Muscle layer of duodenum (tissue), 2 donors: ENCODE data around the gene PHACTR1.
A peak's percentile ranks its signal among the peaks of the same experiment; 100 is the strongest.

Experiments
- H3K27ac ChIP-seq: one replicate; pipeline ENCODE4 v1.7.0; 2013; ENCODE audit warnings: mild to moderate bottlenecking, low read length
- H3K27me3 ChIP-seq: one replicate; pipeline ENCODE4 v1.7.0; 2013; ENCODE audit warnings: low read depth, mild to moderate bottlenecking, control low read depth, low read length
- H3K36me3 ChIP-seq, 2 donors: one replicate each; pipeline ENCODE4 v1.7.0; 2013; ENCODE audit warnings: low read length in 2 of 2, control low read depth in 1 of 2, mild to moderate bottlenecking in 1 of 2; ENCODE audit not compliant: insufficient read depth in 2 of 2, control insufficient read depth in 1 of 2
- H3K4me1 ChIP-seq, 2 donors: one replicate each; pipeline ENCODE4 v1.7.0; 2013; ENCODE audit warnings: low read length in 2 of 2, mild to moderate bottlenecking in 2 of 2, control low read depth in 1 of 2, moderate library complexity in 1 of 2; ENCODE audit not compliant: insufficient read depth in 2 of 2, control insufficient read depth in 1 of 2
- H3K4me3 ChIP-seq, 2 donors: one replicate each; pipeline ENCODE4 v1.7.0; 2013; ENCODE audit warnings: low read length in 2 of 2, low read depth in 1 of 2, mild to moderate bottlenecking in 1 of 2
- H3K9me3 ChIP-seq, 2 donors: one replicate each; pipeline ENCODE4 v1.7.0; 2013; ENCODE audit warnings: low read length in 2 of 2, control low read depth in 1 of 2, mild to moderate bottlenecking in 1 of 2; ENCODE audit not compliant: control insufficient read depth in 1 of 2
- donor health status: healthy.

Gene PHACTR1

DNA sequence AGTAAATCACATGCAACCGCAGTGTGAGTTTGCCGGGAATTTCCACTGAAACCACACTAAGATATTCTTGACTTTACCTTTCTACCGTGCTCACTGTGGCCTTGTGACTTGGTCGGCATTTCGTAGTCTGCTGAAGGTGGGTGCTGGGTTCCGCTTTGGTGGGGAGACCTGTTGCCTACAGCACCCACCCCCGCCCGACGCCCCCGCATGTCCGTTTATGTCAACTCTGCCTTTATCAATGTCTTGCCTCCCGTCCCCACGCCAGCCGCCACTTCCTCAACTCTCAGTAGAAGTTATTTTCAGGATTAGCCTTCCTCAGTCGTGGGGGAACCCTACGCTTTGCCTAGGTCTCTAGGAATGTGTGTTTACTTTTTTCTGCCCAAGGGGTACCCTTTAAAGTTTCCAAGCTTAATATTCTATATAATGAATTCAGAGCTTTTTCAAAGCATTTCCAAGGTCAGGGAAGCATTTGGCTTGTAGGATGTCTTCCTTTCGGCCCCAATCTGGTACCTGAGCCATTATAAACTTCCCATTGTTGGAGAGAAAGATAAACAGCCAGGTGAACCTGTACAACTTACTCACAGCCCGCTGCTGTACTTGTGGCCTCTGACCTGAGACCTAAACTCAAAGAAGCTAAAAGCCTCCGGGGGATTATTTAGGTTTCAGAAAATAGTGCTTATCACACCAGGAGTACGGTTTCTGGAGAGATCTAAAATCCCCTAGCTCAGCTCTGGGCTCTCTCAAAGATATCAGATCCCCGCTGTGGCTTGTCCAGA lies 557.6 kb downstream of the PHACTR1 start:
- peak overlapping the region in 1 of 2 donors; percentile 18 for H3K4me3 ChIP-seq
- no peaks in the 10 kb centered on the region for H3K4me1 ChIP-seq
- H3K9me3 ChIP-seq: no peaks in the 10 kb centered on the region
- no peak overlapping the region for H3K27ac ChIP-seq
- no peaks in the 10 kb centered on the region for H3K27me3 ChIP-seq
- H3K36me3 ChIP-seq: peaks cover 0 to 3% of the 10 kb centered on the region in 2 donors

DNA sequence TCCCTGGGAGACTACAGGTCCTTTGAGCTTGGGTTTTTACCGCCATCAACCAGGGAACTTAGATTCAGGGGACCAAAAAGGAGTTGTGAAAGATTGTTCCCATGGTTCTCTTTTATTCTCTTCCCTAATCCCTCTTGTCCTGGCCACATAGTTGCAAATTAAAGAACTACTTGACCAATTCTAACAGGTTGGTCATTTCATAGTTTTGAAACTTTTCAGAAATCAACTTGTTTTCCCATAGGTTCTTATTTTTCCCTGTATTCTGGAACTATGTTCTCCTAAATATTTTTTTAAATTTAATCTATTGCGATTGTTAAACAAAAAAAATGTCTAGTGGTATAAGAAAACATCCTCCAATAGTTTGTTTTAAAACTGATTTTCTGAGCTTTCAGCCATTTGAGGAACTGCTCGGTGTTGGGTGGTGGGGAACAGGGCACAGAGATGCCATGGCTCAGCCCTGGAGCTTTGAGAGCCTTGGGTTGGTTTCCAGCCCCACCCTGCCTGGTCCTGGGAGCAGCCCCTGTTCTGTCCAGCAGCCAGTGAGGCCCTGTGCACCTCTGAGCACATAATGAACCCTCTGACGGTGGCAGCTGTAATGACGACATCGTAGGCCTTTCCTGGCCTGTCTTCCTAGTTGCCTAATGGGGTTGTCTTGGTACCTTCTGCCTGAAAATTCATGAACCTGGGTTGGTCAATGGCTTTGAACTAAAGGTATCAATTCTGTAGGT lies 558.3 kb downstream of the PHACTR1 start:
- H3K36me3 ChIP-seq: peaks cover 0 to 4% of the 10 kb centered on the region in 2 donors

DNA sequence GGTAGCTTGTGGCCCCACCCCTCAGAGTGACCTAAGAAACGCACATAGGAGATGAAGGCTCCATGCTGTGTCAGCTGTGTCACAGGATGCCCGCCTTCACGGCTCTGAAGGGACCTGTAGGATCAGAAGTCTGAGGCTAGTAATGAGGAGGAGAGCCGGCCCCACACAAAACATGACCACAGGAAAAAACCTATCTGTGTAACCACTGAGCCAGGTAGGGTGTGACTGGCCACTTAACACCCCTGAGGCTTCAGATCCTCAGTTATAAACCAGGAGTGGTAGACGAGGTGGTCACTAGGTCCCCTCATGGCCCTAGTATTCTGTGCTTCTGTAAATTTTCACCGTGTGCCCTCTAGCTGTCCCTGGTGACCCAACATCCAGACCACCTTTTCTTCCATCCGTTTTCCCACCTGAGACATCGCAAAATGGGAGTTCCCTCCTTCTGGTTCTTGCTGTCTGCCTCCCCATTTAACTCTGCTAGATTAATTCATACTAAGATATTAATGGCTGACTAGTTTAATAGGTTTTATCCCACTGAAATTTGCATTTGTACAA lies 558.9 kb downstream of the PHACTR1 start:
- Histone ChIP-seq H3K27me3 (no peaks in the 10 kb centered on the region), H3K27ac (no peak overlapping the region), H3K36me3 (peaks cover 0 to 9% of the 10 kb centered on the region in 2 donors), H3K9me3 (no peaks in the 10 kb centered on the region), H3K4me3 (no peak overlapping the region), H3K4me1 (no peaks in the 10 kb centered on the region)

More for the DNA sequence above, 558.3 kb downstream of the PHACTR1 start:
- no peaks in the 10 kb centered on the region for H3K9me3 ChIP-seq
- H3K4me1 ChIP-seq: no peaks in the 10 kb centered on the region
- H3K27me3 ChIP-seq: no peaks in the 10 kb centered on the region
- no peak overlapping the region for H3K27ac ChIP-seq
- H3K4me3 ChIP-seq: peak overlapping the region in 1 of 2 donors; percentile 18

DNA sequence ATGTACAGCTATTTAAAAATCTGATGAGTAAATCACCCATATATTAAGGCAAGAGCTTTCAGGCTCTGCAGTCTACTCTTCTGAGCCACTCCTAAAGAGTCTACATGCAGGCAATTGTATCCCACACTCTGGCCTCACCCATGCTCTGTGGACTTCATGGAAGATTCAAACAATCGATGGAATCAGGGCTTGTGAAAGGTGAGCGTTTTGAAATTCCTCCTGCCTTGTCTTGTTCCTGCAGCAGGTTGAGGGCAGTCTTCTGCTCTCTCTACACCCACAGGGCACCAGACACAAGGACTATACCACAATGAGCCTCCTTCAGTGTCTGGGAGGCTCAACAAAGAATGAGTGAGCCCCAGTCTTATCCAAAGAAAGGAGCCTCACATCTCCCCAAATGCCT lies 560.7 kb downstream of the PHACTR1 start:
- no peak overlapping the region for H3K27ac ChIP-seq
- H3K36me3 ChIP-seq: peaks cover 0 to 17% of the 10 kb centered on the region in 2 donors

DNA sequence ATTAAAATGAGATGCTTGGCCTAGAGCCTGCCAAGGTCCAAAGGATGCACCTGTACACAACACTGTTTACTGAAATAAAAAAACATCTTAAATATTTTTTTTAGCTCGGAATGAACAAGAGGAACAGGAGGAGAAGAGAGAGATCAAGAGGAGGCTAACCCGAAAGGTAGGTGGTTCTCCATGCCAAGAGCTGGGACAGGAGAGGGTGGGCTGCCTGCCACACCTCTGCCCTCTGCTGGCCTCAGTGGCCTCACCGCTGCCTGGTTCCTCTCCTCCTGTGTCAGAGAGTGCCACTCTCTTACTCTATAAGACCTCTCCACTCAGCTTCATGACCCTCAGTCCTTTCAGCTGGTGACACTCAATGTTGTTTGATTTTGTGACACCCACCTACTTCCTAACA lies 561.6 kb downstream of the PHACTR1 start:
- H3K27me3 ChIP-seq: no peaks in the 10 kb centered on the region
- no peaks in the 10 kb centered on the region for H3K4me1 ChIP-seq
- no peaks in the 10 kb centered on the region for H3K9me3 ChIP-seq
- no peak overlapping the region for H3K27ac ChIP-seq
- peaks cover 0 to 15% of the 10 kb centered on the region in 2 donors for H3K36me3 ChIP-seq
- no peak overlapping the region for H3K4me3 ChIP-seq

More for the DNA sequence above, 560.7 kb downstream of the PHACTR1 start:
- Histone ChIP-seq H3K4me1 (no peaks in the 10 kb centered on the region), H3K4me3 (no peak overlapping the region), H3K27me3 (no peaks in the 10 kb centered on the region), H3K9me3 (no peaks in the 10 kb centered on the region)

DNA sequence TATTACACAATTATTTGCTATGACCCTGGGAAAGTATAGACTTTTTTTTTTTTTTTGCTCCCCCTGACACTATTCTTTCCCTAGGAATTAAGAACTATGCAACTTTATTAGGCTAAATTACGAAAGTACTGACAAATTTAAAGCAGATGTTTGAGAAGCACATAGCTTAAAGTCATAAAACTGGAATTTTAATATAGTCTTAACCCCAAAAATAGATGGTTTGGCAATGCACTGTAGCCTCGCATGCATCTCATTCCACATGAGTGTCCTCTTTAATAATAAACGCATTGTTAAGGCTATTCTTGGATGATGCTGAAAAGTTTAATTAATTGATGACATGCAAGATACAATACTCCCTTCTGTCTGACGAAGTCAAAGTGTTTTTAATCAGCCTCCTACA lies 562.4 kb downstream of the PHACTR1 start:
- peaks cover 0 to 22% of the 10 kb centered on the region in 2 donors for H3K36me3 ChIP-seq
- no peak overlapping the region for H3K4me3 ChIP-seq
- no peaks in the 10 kb centered on the region for H3K4me1 ChIP-seq
- no peaks in the 10 kb centered on the region for H3K27me3 ChIP-seq
- H3K27ac ChIP-seq: no peak overlapping the region
- no peaks in the 10 kb centered on the region for H3K9me3 ChIP-seq

GRCh38 chr6:13280254-13280653 lies 563.7 kb downstream of the PHACTR1 start:
- no peak overlapping the region for H3K4me3 ChIP-seq
- no peak overlapping the region for H3K27ac ChIP-seq
- no peaks in the 10 kb centered on the region for H3K27me3 ChIP-seq
- H3K36me3 ChIP-seq: peaks cover 0 to 29% of the 10 kb centered on the region in 2 donors
- H3K9me3 ChIP-seq: no peaks in the 10 kb centered on the region
- H3K4me1 ChIP-seq: no peaks in the 10 kb centered on the region

- Histone ChIP-seq H3K27ac (no peak overlapping the region), H3K4me3 (no peak overlapping the region), H3K9me3 (peaks cover 0 to 6% of the 10 kb centered on the region in 2 donors), H3K36me3 (peaks cover 0 to 33% of the 10 kb centered on the region in 2 donors), H3K4me1 (no peaks in the 10 kb centered on the region), H3K27me3 (no peaks in the 10 kb centered on the region)
Measured at GRCh38 chr6:13281686-13282085, 565.1 kb downstream of the PHACTR1 start.

GRCh38 chr6:13282393-13283069 lies 566.0 kb downstream of the PHACTR1 start:
- Histone ChIP-seq H3K27ac (no peak overlapping the region), H3K36me3 (peaks cover 7 to 41% of the 10 kb centered on the region in 2 donors), H3K9me3 (peaks cover 7 to 15% of the 10 kb centered on the region in 2 donors), H3K4me1 (no peaks in the 10 kb centered on the region), H3K27me3 (no peaks in the 10 kb centered on the region), H3K4me3 (no peak overlapping the region)

DNA sequence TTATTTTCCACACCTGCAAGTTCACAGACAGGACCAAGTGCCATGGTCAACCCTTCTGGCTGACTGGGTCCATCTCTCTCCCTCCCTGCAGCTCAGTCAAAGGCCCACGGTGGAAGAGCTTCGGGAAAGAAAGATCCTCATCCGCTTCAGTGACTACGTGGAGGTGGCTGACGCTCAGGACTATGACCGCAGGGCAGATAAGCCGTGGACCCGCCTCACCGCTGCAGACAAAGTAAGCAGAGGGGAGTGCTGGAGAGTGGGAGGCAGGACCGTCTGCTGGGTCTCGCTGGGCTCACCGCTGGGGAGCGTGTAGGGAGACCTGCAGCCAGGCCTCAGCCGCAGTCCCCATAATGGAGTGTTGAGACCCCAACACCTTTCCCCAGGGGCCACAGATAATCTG lies 566.8 kb downstream of the PHACTR1 start:
- Histone ChIP-seq H3K36me3 (peaks cover 7 to 43% of the 10 kb centered on the region in 2 donors), H3K4me3 (no peak overlapping the region), H3K4me1 (no peaks in the 10 kb centered on the region), H3K27ac (no peak overlapping the region), H3K27me3 (no peaks in the 10 kb centered on the region), H3K9me3 (peaks cover 7 to 17% of the 10 kb centered on the region in 2 donors)

GRCh38 chr6:13284646-13285045 lies 568.1 kb downstream of the PHACTR1 start:
- no peak overlapping the region for H3K4me3 ChIP-seq
- peaks cover 14 to 50% of the 10 kb centered on the region in 2 donors for H3K36me3 ChIP-seq
- H3K9me3 ChIP-seq: peaks cover 7 to 17% of the 10 kb centered on the region in 2 donors
- no peak overlapping the region for H3K27ac ChIP-seq
- no peaks in the 10 kb centered on the region for H3K27me3 ChIP-seq
- H3K4me1 ChIP-seq: no peaks in the 10 kb centered on the region
